Memory B cell (primary cell): ENCODE measurements around the gene TP53BP2.
A peak's percentile ranks its signal among the peaks of the same experiment; 100 is the strongest.
"Not testable (repeated sequence)": the region's sequence is repeated elsewhere in the genome, so short reads cannot be mapped to it uniquely, and the experiment has no call there.

Experiments used
- ATAC-seq: fragments of 150-1000 bp; cut with Tn5 transposase; 2 replicates; pipeline ENCODE4 v1.10.0; 2021; ENCODE audit warnings: low read depth, mild to moderate bottlenecking, moderate library complexity
- DNase-seq, 2 donors: peaks; one replicate each; pipeline ENCODE4 v3.0.0; 2022; ENCODE audit warnings: low spot score in 2 of 2
- H3K27ac Mint-ChIP-seq: one replicate; pipeline ENCODE4 v1.8.0; 2022; ENCODE audit warnings: mild to moderate bottlenecking, moderate library complexity, mixed read lengths
- H3K27me3 Mint-ChIP-seq: one replicate; pipeline ENCODE4 v1.8.0; 2022; ENCODE audit warnings: mixed read lengths
- H3K36me3 Mint-ChIP-seq: one replicate; pipeline ENCODE4 v1.8.0; 2022; ENCODE audit warnings: mild to moderate bottlenecking, mixed read lengths
- H3K4me1 Mint-ChIP-seq: one replicate; pipeline ENCODE4 v1.8.0; 2022; ENCODE audit warnings: mixed read lengths
- H3K4me3 Mint-ChIP-seq: one replicate; pipeline ENCODE4 v1.8.0; 2022; ENCODE audit warnings: mild to moderate bottlenecking, moderate library complexity, mixed read lengths
- H3K9me3 Mint-ChIP-seq: one replicate; pipeline ENCODE4 v1.8.0; 2022; ENCODE audit warnings: mixed read lengths

Gene TP53BP2

DNA sequence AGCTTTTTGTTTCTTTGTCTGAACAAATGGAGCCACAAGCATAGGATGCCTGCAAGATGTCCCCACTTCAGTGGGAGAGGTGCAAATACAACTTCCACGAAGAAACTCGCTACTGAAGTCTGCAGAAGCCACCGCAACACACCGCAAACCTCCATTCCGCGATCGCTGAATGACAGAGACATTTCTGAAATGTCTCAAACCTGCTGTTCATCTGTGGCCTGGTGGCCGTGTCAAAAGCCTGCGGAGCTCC lies 1.0 kb downstream of the TP53BP2 start:
- Mint-ChIP-seq H3K27me3 (no peaks in the 10 kb centered on the region), H3K9me3 (no peaks in the 10 kb centered on the region), H3K4me3 (peak overlapping the region; percentile 89), H3K4me1 (peaks cover 31% of the 10 kb centered on the region), H3K27ac (peak overlapping the region; percentile 98), H3K36me3 (no peaks in the 10 kb centered on the region)
- no peak for ATAC-seq
- DNase-seq, result peak in 1 of 2 donors; percentile 15

GRCh38 chr1:223843934-223844786 lies 1.6 kb downstream of the TP53BP2 start:
- DNase-seq (no peak), ATAC-seq (no peak)
- no peaks in the 10 kb centered on the region for H3K27me3 Mint-ChIP-seq
- H3K4me1 Mint-ChIP-seq, result peaks cover 28% of the 10 kb centered on the region
- H3K36me3 Mint-ChIP-seq, result no peaks in the 10 kb centered on the region
- H3K4me3 Mint-ChIP-seq, result peak overlapping the region; percentile 89
- H3K27ac Mint-ChIP-seq, result peak overlapping the region; percentile 98
- no peaks in the 10 kb centered on the region for H3K9me3 Mint-ChIP-seq

- Mint-ChIP-seq H3K36me3 (no peaks in the 10 kb centered on the region), H3K4me3 (peak overlapping the region; percentile 27)
Measured at GRCh38 chr1:223842784-223843183, 3.0 kb downstream of the TP53BP2 start.

DNA sequence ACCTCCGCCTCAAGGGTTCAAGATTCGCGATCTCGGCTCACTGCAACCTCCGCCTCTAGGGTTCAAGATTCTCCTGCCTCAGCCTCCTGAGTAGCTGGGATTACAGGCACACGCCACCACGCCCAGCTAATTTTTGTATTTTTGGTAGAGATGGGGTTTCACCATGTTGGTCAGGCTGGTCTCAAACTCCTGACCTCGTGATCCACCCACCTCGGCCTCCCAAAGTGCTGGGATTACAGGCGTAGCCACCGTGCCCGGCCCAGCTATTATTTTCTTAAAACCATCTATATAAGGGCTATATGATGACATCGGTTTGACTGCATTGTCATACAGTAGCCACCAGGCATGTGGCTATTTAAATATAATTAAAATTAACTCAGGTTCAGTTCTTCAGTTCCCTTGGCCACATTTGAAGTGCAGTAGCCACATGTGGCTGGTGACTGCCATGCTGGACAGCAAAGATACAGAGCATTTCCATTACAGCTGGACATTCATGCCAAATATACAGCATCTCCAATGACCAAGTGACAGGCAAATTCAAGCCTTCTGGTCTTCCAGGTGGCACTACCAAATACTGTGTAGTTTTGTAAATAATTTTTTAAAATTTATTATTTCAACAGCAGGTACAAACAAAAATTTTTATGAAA lies 3.6 kb downstream of the TP53BP2 start:
- not testable (repeated sequence) for DNase-seq, ATAC-seq, H3K9me3 Mint-ChIP-seq, H3K4me3 Mint-ChIP-seq, H3K27me3 Mint-ChIP-seq, H3K36me3 Mint-ChIP-seq
- H3K27ac Mint-ChIP-seq, result peak overlapping the region; percentile 62
- H3K4me1 Mint-ChIP-seq, result peaks cover 36% of the 10 kb centered on the region

More at GRCh38 chr1:223842784-223843183, 3.0 kb downstream of the TP53BP2 start:
- H3K27me3 Mint-ChIP-seq, result no peaks in the 10 kb centered on the region
- H3K9me3 Mint-ChIP-seq, result no peaks in the 10 kb centered on the region
- DNase-seq, result no peak
- H3K4me1 Mint-ChIP-seq, result peaks cover 39% of the 10 kb centered on the region
- ATAC-seq, result no peak
- H3K27ac Mint-ChIP-seq, result peak overlapping the region; percentile 62

- H3K27me3 Mint-ChIP-seq, result no peaks in the 10 kb centered on the region
- no peak for DNase-seq
- no peak for ATAC-seq
- peaks cover 30% of the 10 kb centered on the region for H3K4me1 Mint-ChIP-seq
- peak overlapping the region; percentile 15 for H3K27ac Mint-ChIP-seq
- H3K36me3 Mint-ChIP-seq, result no peaks in the 10 kb centered on the region
- no peak overlapping the region for H3K4me3 Mint-ChIP-seq
- no peaks in the 10 kb centered on the region for H3K9me3 Mint-ChIP-seq
Measured at GRCh38 chr1:223840254-223840653, 5.5 kb downstream of the TP53BP2 start.

DNA sequence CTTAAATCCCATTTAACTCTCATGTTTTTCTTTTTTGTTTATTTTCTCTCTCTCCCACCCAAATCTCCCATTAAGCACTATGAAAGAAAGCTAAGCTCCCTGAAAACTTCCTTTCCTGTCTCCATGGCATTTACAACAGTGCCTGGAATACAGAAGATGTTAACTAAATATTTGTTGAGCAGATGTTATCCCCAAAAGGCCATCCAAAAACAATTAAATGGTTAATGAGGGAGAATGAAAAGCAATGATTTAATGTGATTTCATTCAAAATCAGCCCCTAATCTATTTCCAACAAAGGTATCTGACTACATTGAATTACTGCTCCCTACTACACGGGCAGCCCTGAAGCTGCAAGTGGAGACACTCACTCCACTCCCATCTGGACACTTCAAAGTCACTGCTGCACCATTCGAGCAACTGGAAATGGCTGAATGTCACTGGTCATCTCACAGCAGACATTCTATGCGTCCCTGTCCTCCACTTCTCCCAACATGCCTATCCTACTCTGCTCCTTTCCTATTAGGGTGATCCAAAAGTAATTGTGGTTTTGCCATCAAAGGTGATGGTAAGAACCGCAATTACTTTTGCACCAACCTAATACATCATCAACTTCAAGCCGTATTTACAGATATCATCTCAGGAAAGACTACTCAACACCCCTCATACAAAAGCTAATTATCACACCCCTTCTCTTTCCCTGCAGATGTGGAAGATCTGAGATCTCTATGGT lies 7.5 kb downstream of the TP53BP2 start:
- Mint-ChIP-seq H3K36me3 (no peaks in the 10 kb centered on the region), H3K4me3 (no peak overlapping the region), H3K27ac (no peak overlapping the region), H3K9me3 (no peaks in the 10 kb centered on the region), H3K27me3 (no peaks in the 10 kb centered on the region), H3K4me1 (peaks cover 24% of the 10 kb centered on the region)
- no peak for ATAC-seq
- DNase-seq, result no peak

- no peaks in the 10 kb centered on the region for H3K36me3 Mint-ChIP-seq
- H3K27ac Mint-ChIP-seq, result no peak overlapping the region
- peaks cover 22% of the 10 kb centered on the region for H3K4me1 Mint-ChIP-seq
- H3K9me3 Mint-ChIP-seq, result no peaks in the 10 kb centered on the region
- H3K27me3 Mint-ChIP-seq, result no peaks in the 10 kb centered on the region
- no peak for DNase-seq
- no peak for ATAC-seq
- H3K4me3 Mint-ChIP-seq, result no peak overlapping the region
Measured at GRCh38 chr1:223837687-223838086, 8.1 kb downstream of the TP53BP2 start.

GRCh38 chr1:223837206-223837605 lies 8.5 kb downstream of the TP53BP2 start:
- Mint-ChIP-seq H3K36me3 (no peaks in the 10 kb centered on the region), H3K4me1 (peaks cover 23% of the 10 kb centered on the region), H3K27me3 (no peaks in the 10 kb centered on the region), H3K27ac (no peak overlapping the region), H3K4me3 (no peak overlapping the region), H3K9me3 (no peaks in the 10 kb centered on the region)
- ATAC-seq (no peak), DNase-seq (no peak)

GRCh38 chr1:223836586-223836985 lies 9.2 kb downstream of the TP53BP2 start:
- no peak for ATAC-seq
- H3K4me1 Mint-ChIP-seq, result peaks cover 27% of the 10 kb centered on the region

GRCh38 chr1:223835754-223836153 lies 10.0 kb downstream of the TP53BP2 start:
- Mint-ChIP-seq H3K4me1 (peaks cover 27% of the 10 kb centered on the region), H3K4me3 (no peak overlapping the region), H3K27me3 (no peaks in the 10 kb centered on the region), H3K9me3 (no peaks in the 10 kb centered on the region), H3K36me3 (no peaks in the 10 kb centered on the region), H3K27ac (no peak overlapping the region)
- DNase-seq (no peak), ATAC-seq (no peak)

More at GRCh38 chr1:223836586-223836985, 9.2 kb downstream of the TP53BP2 start:
- Mint-ChIP-seq H3K27me3 (no peaks in the 10 kb centered on the region), H3K4me3 (no peak overlapping the region), H3K9me3 (no peaks in the 10 kb centered on the region), H3K27ac (no peak overlapping the region), H3K36me3 (no peaks in the 10 kb centered on the region)
- DNase-seq, result no peak

GRCh38 chr1:223834660-223835263 lies 11.0 kb downstream of the TP53BP2 start:
- ATAC-seq, result no peak
- H3K9me3 Mint-ChIP-seq, result no peaks in the 10 kb centered on the region
- H3K4me3 Mint-ChIP-seq, result no peak overlapping the region
- no peaks in the 10 kb centered on the region for H3K36me3 Mint-ChIP-seq
- H3K4me1 Mint-ChIP-seq, result peaks cover 21% of the 10 kb centered on the region
- H3K27ac Mint-ChIP-seq, result no peak overlapping the region
- H3K27me3 Mint-ChIP-seq, result no peaks in the 10 kb centered on the region
- DNase-seq, result no peak

DNA sequence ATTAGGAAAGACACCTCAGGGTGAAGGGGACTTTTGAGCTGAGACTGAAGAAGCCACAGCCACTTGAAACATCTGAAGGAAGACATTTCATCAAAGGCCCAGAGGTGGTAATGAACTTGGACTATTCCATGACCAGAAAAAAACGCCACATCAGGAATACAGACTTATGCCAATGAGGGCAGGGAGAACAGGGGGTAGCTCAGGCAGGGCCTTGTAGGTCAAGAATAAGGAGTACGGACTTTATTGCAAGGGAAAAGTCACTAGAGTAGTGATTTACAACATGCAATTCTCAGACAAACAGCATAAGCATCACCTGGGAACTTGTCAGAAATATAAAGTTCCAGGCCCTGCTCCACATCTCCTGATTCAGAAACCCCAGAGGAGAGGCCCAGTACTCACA lies 11.8 kb downstream of the TP53BP2 start:
- Mint-ChIP-seq H3K4me3 (no peak overlapping the region), H3K27me3 (no peaks in the 10 kb centered on the region)

DNA sequence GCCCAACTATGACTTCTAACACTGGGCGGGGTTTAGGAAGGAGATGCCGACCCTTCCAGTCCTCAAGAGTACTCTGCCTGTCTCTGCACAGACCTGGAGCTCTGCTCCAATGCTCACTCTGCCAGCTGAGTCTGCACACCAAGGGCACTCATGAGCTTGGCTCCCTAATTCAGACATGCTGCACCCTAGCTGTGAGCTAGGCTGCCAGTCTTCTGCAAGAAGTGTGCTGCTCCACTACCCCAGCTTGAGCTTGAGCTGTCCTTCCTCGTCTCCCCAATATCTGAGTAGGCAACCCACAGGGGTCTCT lies 13.2 kb downstream of the TP53BP2 start:
- no peaks in the 10 kb centered on the region for H3K9me3 Mint-ChIP-seq
- H3K27ac Mint-ChIP-seq, result peak overlapping the region; percentile 64

More for the DNA sequence above, 11.8 kb downstream of the TP53BP2 start:
- Mint-ChIP-seq H3K4me1 (peaks cover 21% of the 10 kb centered on the region), H3K36me3 (no peaks in the 10 kb centered on the region), H3K27ac (no peak overlapping the region), H3K9me3 (no peaks in the 10 kb centered on the region)
- ATAC-seq (no peak), DNase-seq (no peak)

More for the DNA sequence above, 13.2 kb downstream of the TP53BP2 start:
- peak; percentile 73 for ATAC-seq
- Mint-ChIP-seq H3K36me3 (peaks cover 2% of the 10 kb centered on the region), H3K4me3 (peak overlapping the region; percentile 47), H3K27me3 (no peaks in the 10 kb centered on the region), H3K4me1 (peaks cover 14% of the 10 kb centered on the region)
- DNase-seq, result no peak
